ENCODE results near the gene TBX19. TPM values are rescaled to one million over a fixed set of nuclear protein-coding genes. Genes with fewer than 3 reads are reported as not detected.

Gene TBX19
- total RNA-seq, 4 donors from 2014 or later = 0.54 to 2.9 (median 2.0) TPM

GRCh38 chr1:168361252-168361651 is 80.6 kb downstream of the TBX19 start:
- Histone ChIP-seq H3K36me3 (no peaks in the 10 kb centered on the region), H3K27ac (no peak overlapping the region), H3K4me1 (no peaks in the 10 kb centered on the region), H3K4me3 (replicated peaks in 1 of 3) (no peak overlapping the region), H3K9me3 (no peaks in the 10 kb centered on the region), H3K27me3 (no peaks in the 10 kb centered on the region)
- intact Hi-C loops (cut with DNase I) = no loop called here
- TF ChIP-seq CTCF (IDR thresholded peaks at IDR 0.05) = no peak
- TF ChIP-seq POLR2A (IDR thresholded peaks at IDR 0.05) = no peak
- no peak for DNase-seq
- 78 to 83% methylated on average over 2 of the region's 2 CpGs for WGBS, 2 donors

- intact Hi-C loops (cut with DNase I) = no loop called here
- 79 to 80% methylated on average over 4 of the region's 4 CpGs for WGBS, 2 donors
- Histone ChIP-seq H3K27me3 (no peaks in the 10 kb centered on the region), H3K9me3 (no peaks in the 10 kb centered on the region), H3K4me3 (replicated peaks in 1 of 3) (no peak overlapping the region), H3K27ac (no peak overlapping the region), H3K4me1 (no peaks in the 10 kb centered on the region), H3K36me3 (no peaks in the 10 kb centered on the region)
- no peak for TF ChIP-seq POLR2A (IDR thresholded peaks at IDR 0.05)
- TF ChIP-seq CTCF (IDR thresholded peaks at IDR 0.05) = no peak
- no peak for DNase-seq
Measured at GRCh38 chr1:168362991-168363390, 82.3 kb downstream of the TBX19 start.

Small RNAs within 50 kb of the gene (small RNA-seq; reads per million reads assigned to genes)
- not detected for gene RNU6-1310P

Other genes starting within 250 kb of the TBX19 start
- gene GPR161, start 143.9 kb upstream of the TBX19 start, total RNA-seq = 1 to 10 TPM; 1.4 to 3.2 (median 2.3) TPM
- gene TIPRL, start 101.9 kb upstream of the TBX19 start, total RNA-seq = 10 to 100 TPM; 19.3 to 25.7 (median 21.7) TPM
- 10 to 100 TPM; 41.2 to 72.3 (median 53.9) TPM for gene SFT2D2, start 54.9 kb upstream of the TBX19 start, total RNA-seq

All from thyroid gland (tissue), 4 donors.